Measurements from ENCODE around the gene CCDC190. TPM values are rescaled to one million over a fixed set of nuclear protein-coding genes. Genes with fewer than 3 reads are reported as not detected.

CCDC190 gene
- polyA plus RNA-seq, 1 of the 3 experiments (the other 2 are of a cell fraction), result 0.21 TPM

GRCh38 chr1:162902416-162902815 is 41.4 kb upstream of the CCDC190 start:
- peaks cover 35 to 46% of the 10 kb centered on the region in 2 experiments for H3K4me1 ChIP-seq (ENCODE audit: control insufficient read depth in 1 of 2, insufficient read depth in 2 of 2, low read depth in 1 of 2, low read length in 1 of 2)
- no peaks in the 10 kb centered on the region for H3K27me3 ChIP-seq (ENCODE audit: insufficient read depth)
- no peak for TF ChIP-seq ZBTB33 (IDR thresholded peaks at IDR 0.05; ENCODE audit: borderline replicate concordance, low read depth)
- TF ChIP-seq CHD2 (IDR thresholded peaks at IDR 0.05; ENCODE audit: low read length, partially characterized antibody), result no peak
- TF ChIP-seq FOSL2 (IDR thresholded peaks at IDR 0.05; ENCODE audit: borderline replicate concordance, low read depth), result peak; percentile 31; the same call in 1 of the 2 replicates
- TF ChIP-seq TCF12 (IDR thresholded peaks at IDR 0.05), result no peak
- no peak for TF ChIP-seq CTCF (IDR thresholded peaks at IDR 0.05)
- TF ChIP-seq MAX (IDR thresholded peaks at IDR 0.05; ENCODE audit: low read depth), result peak; percentile 57; the same call in 1 of the 2 replicates
- no peak for TF ChIP-seq SIN3A (IDR thresholded peaks at IDR 0.05; ENCODE audit: borderline replicate concordance, low read depth, low read length)
- no peak for TF ChIP-seq FOXJ3 (CRISPR knock-in tag; IDR thresholded peaks at IDR 0.05)
- no peak for TF ChIP-seq FOXM1 (IDR thresholded peaks at IDR 0.05; ENCODE audit: low read depth)
- H3K9ac ChIP-seq, result peak overlapping the region; percentile 27; the same call in 1 of the 2 replicates
- CTCF ChIA-PET, result interaction anchor here (0.6 to 2.2 kb wide), 4 partner anchors 9 to 48 kb away, joined by 3 to 5 read pairs (median 4); no protein-coding TSS in a partner anchor
- POLR2A ChIA-PET, result interaction anchor here (0.6 to 1.5 kb wide), 5 partner anchors 12 to 167 kb away, joined by 3 to 4 read pairs (median 3); partner anchors contain the start of gene RGS4
- no peaks in the 10 kb centered on the region for H3K36me3 ChIP-seq (replicated peaks in 1 of 2; ENCODE audit: control insufficient read depth in 1 of 2, insufficient read depth in 2 of 2, low read length in 1 of 2)
- H3K4me3 ChIP-seq (ENCODE audit: low read depth in 2 of 2, low read length in 1 of 2), result no peak overlapping the region
- H3K4me2 ChIP-seq, result 0 out of 2 replicates have a peak overlapping the region, but pooled peaks have one; percentile 21
- peak overlapping the region; percentile 43 to 99 for H3K27ac ChIP-seq (ENCODE audit: low read depth in 2 of 2, low read length in 1 of 2)
- H4K20me1 ChIP-seq (ENCODE audit: insufficient read depth), result no peaks in the 10 kb centered on the region
- 14% methylated on average over 2 of the region's 2 CpGs for WGBS (ENCODE audit: low lambda C conversion rate)
- peak overlapping the region; percentile 12; the same call in 1 of the 2 replicates for H2AFZ ChIP-seq (ENCODE audit: low read depth)
- H3K79me2 ChIP-seq (ENCODE audit: insufficient read depth), result no peaks in the 10 kb centered on the region
- peaks cover 38% of the 10 kb centered on the region for H3F3A ChIP-seq (replicated peaks; ENCODE audit: insufficient read depth)
- no peaks in the 10 kb centered on the region for H3K9me2 ChIP-seq
- no peak for DNase-seq
- no peaks in the 10 kb centered on the region for H3K9me3 ChIP-seq

GRCh38 chr1:162901243-162901642 is 40.3 kb upstream of the CCDC190 start:
- ChIA-PET CTCF (interaction anchor here (1.5 to 2.2 kb wide), 2 partner anchors 10 to 23 kb away, joined by 3 to 5 read pairs; no protein-coding TSS in a partner anchor), POLR2A (interaction anchor here (1.2 to 1.5 kb wide), 2 partner anchors 18 to 168 kb away, joined by 3 to 4 read pairs; partner anchors contain the start of gene RGS4)
- no peaks in the 10 kb centered on the region for H4K20me1 ChIP-seq (ENCODE audit: insufficient read depth)
- H3K9ac ChIP-seq, result no peak overlapping the region
- peaks cover 38 to 44% of the 10 kb centered on the region in 2 experiments for H3K4me1 ChIP-seq (ENCODE audit: control insufficient read depth in 1 of 2, insufficient read depth in 2 of 2, low read depth in 1 of 2, low read length in 1 of 2)
- H3K9me3 ChIP-seq, result no peaks in the 10 kb centered on the region
- 88% methylated on average over 1 of the region's 1 CpG for whole genome bisulfite sequencing (ENCODE audit: low lambda C conversion rate)
- peak overlapping the region in 1 of 2 experiments; percentile 90; a peak in 1 of 4 replicates for H3K27ac ChIP-seq (ENCODE audit: low read depth in 2 of 2, low read length in 1 of 2)
- no peak for DNase-seq
- H2AFZ ChIP-seq (ENCODE audit: low read depth), result no peak overlapping the region
- no peak overlapping the region for H3K4me3 ChIP-seq (ENCODE audit: low read depth in 2 of 2, low read length in 1 of 2)
- no peak overlapping the region for H3K4me2 ChIP-seq
- no peaks in the 10 kb centered on the region for H3K27me3 ChIP-seq (ENCODE audit: insufficient read depth)
- H3F3A ChIP-seq (replicated peaks; ENCODE audit: insufficient read depth), result peaks cover 38% of the 10 kb centered on the region
- H3K9me2 ChIP-seq, result no peaks in the 10 kb centered on the region
- no peaks in the 10 kb centered on the region for H3K79me2 ChIP-seq (ENCODE audit: insufficient read depth)
- no peaks in the 10 kb centered on the region for H3K36me3 ChIP-seq (replicated peaks in 1 of 2; ENCODE audit: control insufficient read depth in 1 of 2, insufficient read depth in 2 of 2, low read length in 1 of 2)
- TF ChIP-seq MXI1 (IDR thresholded peaks at IDR 0.05; ENCODE audit: low read depth, low read length) (no peak), POLR2AphosphoS5 (IDR thresholded peaks at IDR 0.05; ENCODE audit: low read depth, low read length) (no peak), TEAD4 (IDR thresholded peaks at IDR 0.05; ENCODE audit: borderline replicate concordance, insufficient read depth) (no peak), GATA2 (CRISPR knock-in tag; IDR thresholded peaks at IDR 0.05) (no peak), FOXJ3 (CRISPR knock-in tag; IDR thresholded peaks at IDR 0.05) (no peak), ZBTB33 (IDR thresholded peaks at IDR 0.05; ENCODE audit: borderline replicate concordance, low read depth) (no peak), RXRA (IDR thresholded peaks at IDR 0.05; ENCODE audit: borderline replicate concordance, low read depth) (no peak), FOSL2 (IDR thresholded peaks at IDR 0.05; ENCODE audit: borderline replicate concordance, low read depth) (no peak), FOXM1 (IDR thresholded peaks at IDR 0.05; ENCODE audit: low read depth) (no peak), TCF12 (IDR thresholded peaks at IDR 0.05) (no peak), REST (IDR thresholded peaks at IDR 0.05; ENCODE audit: low read depth, low read length) (no peak), GABPA (IDR thresholded peaks at IDR 0.05; ENCODE audit: low read depth) (no peak)

Measured in SK-N-SH (cell line).